Peyer's patch (tissue), 4 donors: ENCODE data around the gene LRIG3.

Experiments
- POLR2A ChIP-seq, 2 donors: fragments of 450-650 bp; IDR thresholded peaks; one replicate each; pipeline ENCODE4 v1.5.1; 2017; ENCODE audit warnings: antibody characterized with exemption in 2 of 2, mild to moderate bottlenecking in 2 of 2, moderate library complexity in 2 of 2
- TF ChIP-seq, protein P1 (sequence below), 6 experiments: fragments of 450-650 bp in 4 of 6; fragments of 200-600 bp in 2 of 6; sonication (generic) in 1 of 6; IDR thresholded peaks; one replicate each; pipeline ENCODE4 v1.5.1; 2017 to 2019; ENCODE audit warnings: antibody characterized with exemption in 6 of 6, mild to moderate bottlenecking in 3 of 6, moderate library complexity in 1 of 6

GRCh38 chr12:58915634-58916033 lies 4.7 kb downstream of the LRIG3 start:
- no peak for TF ChIP-seq POLR2A (IDR thresholded peaks at IDR 0.05)
- TF ChIP-seq, protein P1, sequence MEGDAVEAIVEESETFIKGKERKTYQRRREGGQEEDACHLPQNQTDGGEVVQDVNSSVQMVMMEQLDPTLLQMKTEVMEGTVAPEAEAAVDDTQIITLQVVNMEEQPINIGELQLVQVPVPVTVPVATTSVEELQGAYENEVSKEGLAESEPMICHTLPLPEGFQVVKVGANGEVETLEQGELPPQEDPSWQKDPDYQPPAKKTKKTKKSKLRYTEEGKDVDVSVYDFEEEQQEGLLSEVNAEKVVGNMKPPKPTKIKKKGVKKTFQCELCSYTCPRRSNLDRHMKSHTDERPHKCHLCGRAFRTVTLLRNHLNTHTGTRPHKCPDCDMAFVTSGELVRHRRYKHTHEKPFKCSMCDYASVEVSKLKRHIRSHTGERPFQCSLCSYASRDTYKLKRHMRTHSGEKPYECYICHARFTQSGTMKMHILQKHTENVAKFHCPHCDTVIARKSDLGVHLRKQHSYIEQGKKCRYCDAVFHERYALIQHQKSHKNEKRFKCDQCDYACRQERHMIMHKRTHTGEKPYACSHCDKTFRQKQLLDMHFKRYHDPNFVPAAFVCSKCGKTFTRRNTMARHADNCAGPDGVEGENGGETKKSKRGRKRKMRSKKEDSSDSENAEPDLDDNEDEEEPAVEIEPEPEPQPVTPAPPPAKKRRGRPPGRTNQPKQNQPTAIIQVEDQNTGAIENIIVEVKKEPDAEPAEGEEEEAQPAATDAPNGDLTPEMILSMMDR (IDR thresholded peaks at IDR 0.05): no peak
